GM12874 (cell line): Measurements from ENCODE around the gene MYRF.

Experiments
- TF ChIP-seq, protein P1 (sequence below): IDR thresholded peaks from 2 replicates; pipeline ENCODE4 v1.5.1; 2011; ENCODE audit warnings: low read depth, mild to moderate bottlenecking, control low read depth, low read length, moderate library complexity; ENCODE audit not compliant: insufficient read depth

Gene MYRF

DNA sequence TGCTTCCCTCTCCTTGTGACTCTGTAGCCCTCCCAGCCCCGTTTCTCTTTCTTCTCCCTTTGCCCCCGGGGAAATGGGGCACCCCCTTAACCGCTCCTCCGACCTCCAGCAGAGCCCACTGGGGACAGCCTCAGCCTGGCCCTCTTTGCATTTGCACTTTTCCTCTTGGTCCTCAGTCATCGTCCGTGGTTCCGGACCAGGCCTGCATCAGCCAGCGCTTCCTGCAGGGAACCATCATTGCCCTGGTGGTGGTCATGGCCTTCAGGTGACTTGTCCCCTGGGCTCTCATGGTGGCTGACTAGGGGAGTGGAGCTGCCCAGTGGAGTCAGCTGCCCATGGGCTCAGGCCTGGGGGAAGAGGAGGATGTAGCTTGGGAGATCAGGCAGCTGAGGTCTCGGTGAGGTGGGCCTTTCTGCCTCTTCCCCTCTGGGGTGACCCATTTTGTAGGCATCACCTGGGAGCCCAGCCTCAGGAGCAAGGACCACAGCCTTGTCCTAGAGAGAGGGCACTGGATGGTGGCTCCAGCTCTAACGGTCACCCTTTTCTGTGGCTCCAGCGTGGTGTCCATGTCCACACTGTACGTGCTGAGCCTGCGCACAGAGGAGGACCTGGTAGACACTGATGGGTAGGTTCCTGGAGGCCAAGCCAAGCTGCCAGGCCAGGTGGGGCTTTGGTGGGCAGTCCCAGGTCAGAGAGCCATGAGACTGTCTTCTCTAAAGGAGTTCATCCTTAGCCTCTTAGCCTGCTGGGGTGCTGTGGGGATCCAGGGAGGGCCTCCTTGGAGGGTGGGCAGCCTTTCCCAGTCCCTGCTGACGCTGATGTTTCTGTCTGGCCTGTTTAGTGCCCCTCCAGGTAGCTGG lies 27.5 kb downstream of the MYRF start:
- TF ChIP-seq, protein P1, sequence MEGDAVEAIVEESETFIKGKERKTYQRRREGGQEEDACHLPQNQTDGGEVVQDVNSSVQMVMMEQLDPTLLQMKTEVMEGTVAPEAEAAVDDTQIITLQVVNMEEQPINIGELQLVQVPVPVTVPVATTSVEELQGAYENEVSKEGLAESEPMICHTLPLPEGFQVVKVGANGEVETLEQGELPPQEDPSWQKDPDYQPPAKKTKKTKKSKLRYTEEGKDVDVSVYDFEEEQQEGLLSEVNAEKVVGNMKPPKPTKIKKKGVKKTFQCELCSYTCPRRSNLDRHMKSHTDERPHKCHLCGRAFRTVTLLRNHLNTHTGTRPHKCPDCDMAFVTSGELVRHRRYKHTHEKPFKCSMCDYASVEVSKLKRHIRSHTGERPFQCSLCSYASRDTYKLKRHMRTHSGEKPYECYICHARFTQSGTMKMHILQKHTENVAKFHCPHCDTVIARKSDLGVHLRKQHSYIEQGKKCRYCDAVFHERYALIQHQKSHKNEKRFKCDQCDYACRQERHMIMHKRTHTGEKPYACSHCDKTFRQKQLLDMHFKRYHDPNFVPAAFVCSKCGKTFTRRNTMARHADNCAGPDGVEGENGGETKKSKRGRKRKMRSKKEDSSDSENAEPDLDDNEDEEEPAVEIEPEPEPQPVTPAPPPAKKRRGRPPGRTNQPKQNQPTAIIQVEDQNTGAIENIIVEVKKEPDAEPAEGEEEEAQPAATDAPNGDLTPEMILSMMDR: no peak

DNA sequence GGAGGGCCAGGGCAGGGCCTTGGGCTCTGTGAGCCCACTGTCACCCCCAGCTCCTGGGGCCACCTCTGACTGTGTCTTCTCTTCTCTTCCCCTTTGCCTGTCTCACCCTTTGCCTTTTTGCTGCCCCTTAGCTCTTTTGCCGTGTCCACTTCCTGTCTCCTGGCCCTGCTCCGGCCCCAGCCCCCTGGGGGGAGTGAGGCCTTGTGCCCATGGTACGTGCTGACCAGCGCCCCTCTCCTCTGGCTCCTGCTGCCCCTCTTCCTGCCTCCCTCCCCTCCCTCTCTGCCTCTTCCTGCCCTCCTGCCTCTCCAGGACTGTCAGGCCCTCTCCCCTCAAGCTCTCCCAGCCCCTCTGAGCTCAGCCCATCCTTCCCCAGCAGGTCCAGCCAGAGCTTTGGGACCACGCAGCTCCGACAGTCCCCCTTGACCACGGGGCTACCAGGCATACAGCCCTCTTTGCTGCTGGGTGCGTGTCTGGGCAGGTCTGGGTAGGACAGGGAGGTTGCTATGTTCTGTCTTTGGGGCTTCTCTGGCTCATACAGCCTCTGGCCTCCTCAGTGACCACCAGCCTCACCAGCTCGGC lies 28.2 kb downstream of the MYRF start:
- TF ChIP-seq, protein P1: no peak

DNA sequence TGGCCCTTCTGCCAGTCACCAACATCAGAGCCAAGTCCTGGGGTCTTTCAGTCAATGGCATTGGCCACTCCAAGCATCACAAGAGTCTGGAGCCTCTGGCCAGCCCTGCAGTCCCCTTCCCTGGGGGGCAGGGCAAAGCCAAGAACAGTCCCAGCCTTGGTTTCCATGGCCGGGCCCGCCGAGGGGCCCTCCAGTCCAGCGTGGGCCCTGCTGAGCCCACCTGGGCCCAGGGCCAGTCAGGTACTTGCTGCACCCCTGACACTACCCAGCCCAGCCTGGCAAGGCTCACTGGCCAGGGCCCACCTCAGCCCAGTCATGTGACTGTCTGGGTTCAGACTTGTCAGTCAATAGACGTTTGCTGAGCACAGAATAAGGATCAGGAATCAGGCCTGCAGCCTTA lies 29.1 kb downstream of the MYRF start:
- TF ChIP-seq, protein P1: no peak

DNA sequence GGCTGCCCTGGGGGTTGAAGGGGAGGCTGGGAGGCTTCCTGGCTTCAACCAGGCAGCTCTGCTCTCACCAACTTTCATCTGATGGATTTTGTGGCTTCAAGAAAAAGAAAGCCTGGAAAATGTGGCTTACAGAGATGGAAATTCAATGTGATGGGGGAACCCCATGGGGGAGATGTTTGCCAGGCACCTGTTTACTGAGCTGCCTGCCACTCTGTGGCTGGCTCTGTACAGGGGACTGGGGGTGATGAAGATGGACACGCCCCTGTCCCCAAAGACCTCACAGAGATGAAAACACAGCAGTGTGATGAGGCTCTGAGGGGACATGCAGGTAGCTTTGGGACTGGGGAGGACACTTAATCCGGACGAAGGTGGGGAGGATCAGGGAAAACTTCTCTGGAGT lies 29.9 kb downstream of the MYRF start:
- TF ChIP-seq, protein P1: no peak

DNA sequence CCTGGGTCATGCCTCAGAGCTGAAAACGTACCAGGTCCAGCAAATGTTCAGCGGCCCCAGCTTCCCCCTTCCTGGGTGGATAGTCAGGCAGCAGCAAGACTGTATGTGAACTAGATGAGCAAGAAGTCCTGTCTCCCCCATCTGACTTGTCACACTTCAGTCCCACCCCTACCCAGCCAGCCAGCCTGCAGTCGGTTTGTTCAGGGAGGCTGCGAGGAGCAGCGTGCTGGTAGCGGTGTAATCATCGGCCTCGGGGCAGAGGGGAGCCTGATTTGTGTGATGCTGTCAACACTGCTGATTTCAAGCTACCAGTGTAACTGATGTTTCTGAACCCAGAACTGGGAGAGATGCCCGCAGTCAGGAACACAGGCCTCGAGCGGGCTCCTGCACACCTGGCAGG lies 30.4 kb downstream of the MYRF start:
- TF ChIP-seq, protein P1: no peak

DNA sequence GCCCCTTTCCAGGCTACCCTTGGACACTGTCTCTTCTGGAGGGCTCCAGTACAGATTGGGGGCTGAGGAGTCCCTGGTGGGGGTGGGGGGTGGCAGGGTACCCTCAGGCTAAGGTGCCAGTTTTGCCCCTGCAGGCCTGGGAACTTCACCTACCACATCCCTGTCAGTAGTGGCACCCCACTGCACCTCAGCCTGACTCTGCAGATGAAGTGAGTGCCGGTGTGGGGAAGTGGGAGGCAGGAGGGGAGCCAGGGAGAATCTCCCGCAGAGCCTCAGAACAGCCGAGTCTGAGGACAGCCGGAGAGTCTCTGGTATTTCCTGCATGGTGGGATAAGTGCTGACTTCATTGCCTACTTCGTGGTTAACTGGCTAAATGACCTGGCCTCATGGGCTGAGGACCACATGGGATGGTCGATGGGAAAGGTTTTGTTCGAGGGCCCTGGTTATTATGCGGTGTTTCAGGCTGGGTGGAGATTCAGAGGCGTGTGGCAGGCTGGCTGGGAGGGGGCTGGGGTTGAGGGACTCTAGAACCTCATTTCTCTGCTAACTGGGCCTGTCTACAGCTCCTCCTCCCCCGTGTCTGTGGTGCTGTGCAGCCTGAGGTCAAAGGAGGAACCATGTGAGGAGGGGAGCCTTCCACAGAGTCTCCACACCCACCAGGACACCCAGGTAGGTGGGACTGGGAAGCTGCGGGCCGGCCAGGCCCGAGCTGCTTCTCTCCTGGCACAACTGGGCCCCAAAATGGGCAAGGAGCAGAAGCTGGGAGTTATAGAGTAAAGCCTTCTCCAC lies 31.5 kb downstream of the MYRF start:
- TF ChIP-seq, protein P1: no peak

DNA sequence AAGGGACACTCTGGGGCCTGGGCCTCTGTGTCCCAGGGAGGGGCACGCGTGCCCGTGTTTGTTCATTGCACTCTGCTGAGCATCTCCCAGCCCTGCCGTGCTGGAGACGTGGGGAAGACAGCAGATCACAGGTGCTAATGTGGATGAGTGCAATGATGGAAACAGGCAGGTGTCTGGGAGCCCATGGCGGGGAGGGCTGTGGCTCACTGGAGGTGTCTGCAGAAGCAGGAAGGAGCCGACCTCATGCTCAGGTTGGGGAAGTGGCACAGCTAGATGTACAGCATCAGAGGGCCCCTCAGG lies 32.0 kb downstream of the MYRF start:
- TF ChIP-seq, protein P1: no peak
